Measurements from ENCODE around the gene POLA2.
"Not testable (repeated sequence)": the region's sequence is repeated elsewhere in the genome, so short reads cannot be mapped to it uniquely, and the experiment has no call there.

Gene POLA2

GRCh38 chr11:65320386-65321075 lies 58.8 kb downstream of the POLA2 start:
- no peak for DNase-seq (ENCODE audit: low spot score in 2 of 2)
- H3K9me3 Mint-ChIP-seq, result no peaks in the 10 kb centered on the region
- H3K36me3 Mint-ChIP-seq, result no peaks in the 10 kb centered on the region
- no peak overlapping the region for H3K4me3 Mint-ChIP-seq
- H3K27ac Mint-ChIP-seq, result no peak overlapping the region
- no peak for ATAC-seq
- peaks cover 12% of the 10 kb centered on the region for H3K4me1 Mint-ChIP-seq

- Mint-ChIP-seq H3K9me3 (no peaks in the 10 kb centered on the region), H3K4me1 (peaks cover 7% of the 10 kb centered on the region), H3K4me3 (no peak overlapping the region), H3K27ac (no peak overlapping the region), H3K36me3 (no peaks in the 10 kb centered on the region)
- no peak for DNase-seq (ENCODE audit: low spot score in 2 of 2)
- ATAC-seq, result no peak
Measured at GRCh38 chr11:65321076-65321475, 59.3 kb downstream of the POLA2 start.

GRCh38 chr11:65321828-65322485 lies 60.2 kb downstream of the POLA2 start:
- no peaks in the 10 kb centered on the region for H3K36me3 Mint-ChIP-seq

GRCh38 chr11:65323813-65324212 lies 62.1 kb downstream of the POLA2 start:
- no peak overlapping the region for H3K27ac Mint-ChIP-seq
- no peak for DNase-seq (ENCODE audit: low spot score in 2 of 2)
- ATAC-seq, result no peak
- H3K4me1 Mint-ChIP-seq, result no peaks in the 10 kb centered on the region
- no peak overlapping the region for H3K4me3 Mint-ChIP-seq
- H3K36me3 Mint-ChIP-seq, result no peaks in the 10 kb centered on the region
- H3K9me3 Mint-ChIP-seq, result no peaks in the 10 kb centered on the region

More at GRCh38 chr11:65321828-65322485, 60.2 kb downstream of the POLA2 start:
- no peak overlapping the region for H3K4me3 Mint-ChIP-seq
- H3K9me3 Mint-ChIP-seq, result no peaks in the 10 kb centered on the region
- no peak for DNase-seq (ENCODE audit: low spot score in 2 of 2)
- H3K27ac Mint-ChIP-seq, result peak overlapping the region; percentile 58
- no peaks in the 10 kb centered on the region for H3K4me1 Mint-ChIP-seq
- no peak for ATAC-seq

- H3K4me3 Mint-ChIP-seq, result no peak overlapping the region
- DNase-seq (ENCODE audit: low spot score in 2 of 2) (no peak), ATAC-seq (no peak)
- peaks cover 6% of the 10 kb centered on the region for H3K4me1 Mint-ChIP-seq
- no peak overlapping the region for H3K27ac Mint-ChIP-seq
- no peaks in the 10 kb centered on the region for H3K36me3 Mint-ChIP-seq
- no peaks in the 10 kb centered on the region for H3K9me3 Mint-ChIP-seq
Measured at GRCh38 chr11:65325435-65325834, 63.7 kb downstream of the POLA2 start.

- Mint-ChIP-seq H3K4me1 (peaks cover 6% of the 10 kb centered on the region), H3K9me3 (no peaks in the 10 kb centered on the region), H3K27ac (no peak overlapping the region), H3K4me3 (no peak overlapping the region), H3K36me3 (no peaks in the 10 kb centered on the region)
- ATAC-seq, result no peak
- DNase-seq (ENCODE audit: low spot score in 2 of 2), result no peak
Measured at GRCh38 chr11:65327021-65327420, 65.3 kb downstream of the POLA2 start.

GRCh38 chr11:65329478-65329877 lies 67.7 kb downstream of the POLA2 start:
- peaks cover 7% of the 10 kb centered on the region for H3K36me3 Mint-ChIP-seq
- peaks cover 12% of the 10 kb centered on the region for H3K4me1 Mint-ChIP-seq
- no peak for DNase-seq (ENCODE audit: low spot score in 2 of 2)
- no peaks in the 10 kb centered on the region for H3K9me3 Mint-ChIP-seq
- ATAC-seq, result no peak
- H3K4me3 Mint-ChIP-seq, result peak overlapping the region; percentile 26
- H3K27ac Mint-ChIP-seq, result peak overlapping the region; percentile 69

- H3K9me3 Mint-ChIP-seq, result no peaks in the 10 kb centered on the region
- peaks cover 12% of the 10 kb centered on the region for H3K36me3 Mint-ChIP-seq
- peaks cover 17% of the 10 kb centered on the region for H3K4me1 Mint-ChIP-seq
- DNase-seq (ENCODE audit: low spot score in 2 of 2), result peak; percentile 74 to 92
- peak; percentile 48 for ATAC-seq
- peak overlapping the region; percentile 26 for H3K4me3 Mint-ChIP-seq
- peak overlapping the region; percentile 69 for H3K27ac Mint-ChIP-seq
Measured at GRCh38 chr11:65329944-65330403, 68.2 kb downstream of the POLA2 start.

- no peak overlapping the region for H3K4me3 Mint-ChIP-seq
- H3K27ac Mint-ChIP-seq, result no peak overlapping the region
- peaks cover 17% of the 10 kb centered on the region for H3K36me3 Mint-ChIP-seq
- DNase-seq (ENCODE audit: low spot score in 2 of 2), result no peak
- H3K9me3 Mint-ChIP-seq, result no peaks in the 10 kb centered on the region
- ATAC-seq, result no peak
- peaks cover 23% of the 10 kb centered on the region for H3K4me1 Mint-ChIP-seq
Measured at GRCh38 chr11:65330544-65330943, 68.8 kb downstream of the POLA2 start.

GRCh38 chr11:65332591-65332990 lies 70.8 kb downstream of the POLA2 start:
- Mint-ChIP-seq H3K36me3 (peaks cover 35% of the 10 kb centered on the region), H3K4me1 (peaks cover 25% of the 10 kb centered on the region)
- DNase-seq (ENCODE audit: low spot score in 2 of 2); H3K4me3 Mint-ChIP-seq; H3K27ac Mint-ChIP-seq; ATAC-seq; H3K9me3 Mint-ChIP-seq: not testable (repeated sequence)

GRCh38 chr11:65334696-65335295 lies 73.0 kb downstream of the POLA2 start:
- Mint-ChIP-seq H3K36me3 (peaks cover 58% of the 10 kb centered on the region), H3K4me1 (peaks cover 38% of the 10 kb centered on the region), H3K27ac (peak overlapping the region; percentile 95), H3K4me3 (peak overlapping the region; percentile 90), H3K9me3 (no peaks in the 10 kb centered on the region)
- DNase-seq (ENCODE audit: low spot score in 2 of 2), result no peak
- ATAC-seq, result no peak

- peak overlapping the region; percentile 61 for H3K27ac Mint-ChIP-seq
- no peaks in the 10 kb centered on the region for H3K9me3 Mint-ChIP-seq
- no peak for DNase-seq (ENCODE audit: low spot score in 2 of 2)
- H3K4me1 Mint-ChIP-seq, result peaks cover 34% of the 10 kb centered on the region
- no peak for ATAC-seq
- peaks cover 92% of the 10 kb centered on the region for H3K36me3 Mint-ChIP-seq
- H3K4me3 Mint-ChIP-seq, result no peak overlapping the region
Measured at GRCh38 chr11:65338676-65339075, 76.9 kb downstream of the POLA2 start.

- H3K4me1 Mint-ChIP-seq, result peaks cover 24% of the 10 kb centered on the region
- H3K9me3 Mint-ChIP-seq, result no peaks in the 10 kb centered on the region
- H3K27ac Mint-ChIP-seq, result peak overlapping the region; percentile 74
- H3K36me3 Mint-ChIP-seq, result peaks cover 98% of the 10 kb centered on the region
- DNase-seq (ENCODE audit: low spot score in 2 of 2) (no peak), ATAC-seq (no peak)
- no peak overlapping the region for H3K4me3 Mint-ChIP-seq
Measured at GRCh38 chr11:65340226-65340625, 78.5 kb downstream of the POLA2 start.

- Mint-ChIP-seq H3K4me1 (peaks cover 19% of the 10 kb centered on the region), H3K4me3 (no peak overlapping the region), H3K27ac (no peak overlapping the region), H3K36me3 (peaks cover 100% of the 10 kb centered on the region), H3K9me3 (no peaks in the 10 kb centered on the region)
- ATAC-seq, result no peak
- no peak for DNase-seq (ENCODE audit: low spot score in 2 of 2)
Measured at GRCh38 chr11:65341856-65342255, 80.1 kb downstream of the POLA2 start.

All from stimulated activated effector memory CD8-positive, alpha-beta T cell treated with anti-CD3 and anti-CD28 coated beads, Interleukin-12 subunit alpha, Interleukin-12 subunit beta, amount 100 ng/mL, for 72 hours (primary cell).